Stimulated activated CD4-positive, alpha-beta T cell treated with anti-CD3 and anti-CD28 coated beads, Interleukin-1b, Interleukin-23, amount 100 ng/mL, for 1 hour (primary cell): ENCODE results near the gene IGDCC3.
A peak's percentile ranks its signal among the peaks of the same experiment; 100 is the strongest.
"Not testable (repeated sequence)": the region's sequence is repeated elsewhere in the genome, so short reads cannot be mapped to it uniquely, and the experiment has no call there.

Experiments
- DNase-seq, 2 donors: peaks; one replicate each; pipeline ENCODE4 v3.0.0-alpha.2; 2020; ENCODE audit warnings: low read depth in 2 of 2

The IGDCC3 gene

GRCh38 chr15:65406424-65407000 is 28.7 kb upstream of the IGDCC3 start:
- no peak for DNase-seq

DNA sequence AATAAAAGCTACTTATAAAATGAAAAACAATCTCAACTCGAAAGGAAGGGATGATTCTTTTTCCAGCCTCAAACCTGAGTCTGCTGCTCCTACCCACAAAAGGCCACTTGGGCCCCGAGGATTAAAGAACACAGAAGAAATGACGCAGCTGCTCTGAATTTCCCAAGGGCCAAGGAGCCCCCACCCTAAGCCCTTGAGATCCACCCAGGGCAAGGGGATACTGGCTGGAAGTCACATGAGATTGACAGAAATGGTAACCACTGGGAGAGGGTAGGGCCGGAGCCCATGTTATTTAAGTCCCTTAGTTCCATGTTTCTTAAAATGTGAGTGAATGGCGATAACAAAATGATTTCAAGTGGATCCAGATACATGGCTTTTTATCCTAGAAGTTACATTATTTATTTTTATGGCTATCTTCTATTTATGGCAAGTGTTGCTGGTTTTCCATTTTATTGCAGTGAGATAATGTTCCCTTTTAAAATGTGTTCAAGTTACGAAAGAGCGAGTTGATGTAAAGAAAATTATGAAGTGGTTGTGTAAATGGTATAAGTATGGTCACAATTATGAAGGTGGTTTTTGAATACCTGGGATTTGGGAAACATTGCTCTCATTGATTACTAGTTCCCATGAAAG is 28.1 kb upstream of the IGDCC3 start:
- no peak for DNase-seq

- DNase-seq, result no peak
Observed at GRCh38 chr15:65404186-65404872, 26.5 kb upstream of the IGDCC3 start.

DNA sequence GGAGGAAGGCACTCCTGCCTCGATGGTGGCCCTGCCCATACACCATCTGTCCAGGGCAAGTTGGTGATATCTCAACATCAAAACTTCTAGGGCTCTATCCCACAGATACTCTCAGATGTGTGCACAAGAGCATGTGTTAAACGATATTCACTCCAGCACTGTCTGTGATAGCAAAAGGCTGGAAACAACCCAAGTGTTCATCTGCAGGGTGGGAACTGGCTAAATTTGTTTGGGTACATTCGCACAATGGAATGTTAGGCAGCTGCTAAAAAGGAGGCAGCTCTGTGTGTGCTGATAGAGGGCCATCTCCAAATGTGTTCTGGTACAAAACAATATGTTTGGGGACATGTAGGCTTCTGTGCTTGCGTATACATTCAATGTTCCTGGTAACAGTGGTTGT is 25.2 kb upstream of the IGDCC3 start:
- DNase-seq, result no peak

- DNase-seq, result no peak
Observed at GRCh38 chr15:65401611-65402240, 23.9 kb upstream of the IGDCC3 start.

DNA sequence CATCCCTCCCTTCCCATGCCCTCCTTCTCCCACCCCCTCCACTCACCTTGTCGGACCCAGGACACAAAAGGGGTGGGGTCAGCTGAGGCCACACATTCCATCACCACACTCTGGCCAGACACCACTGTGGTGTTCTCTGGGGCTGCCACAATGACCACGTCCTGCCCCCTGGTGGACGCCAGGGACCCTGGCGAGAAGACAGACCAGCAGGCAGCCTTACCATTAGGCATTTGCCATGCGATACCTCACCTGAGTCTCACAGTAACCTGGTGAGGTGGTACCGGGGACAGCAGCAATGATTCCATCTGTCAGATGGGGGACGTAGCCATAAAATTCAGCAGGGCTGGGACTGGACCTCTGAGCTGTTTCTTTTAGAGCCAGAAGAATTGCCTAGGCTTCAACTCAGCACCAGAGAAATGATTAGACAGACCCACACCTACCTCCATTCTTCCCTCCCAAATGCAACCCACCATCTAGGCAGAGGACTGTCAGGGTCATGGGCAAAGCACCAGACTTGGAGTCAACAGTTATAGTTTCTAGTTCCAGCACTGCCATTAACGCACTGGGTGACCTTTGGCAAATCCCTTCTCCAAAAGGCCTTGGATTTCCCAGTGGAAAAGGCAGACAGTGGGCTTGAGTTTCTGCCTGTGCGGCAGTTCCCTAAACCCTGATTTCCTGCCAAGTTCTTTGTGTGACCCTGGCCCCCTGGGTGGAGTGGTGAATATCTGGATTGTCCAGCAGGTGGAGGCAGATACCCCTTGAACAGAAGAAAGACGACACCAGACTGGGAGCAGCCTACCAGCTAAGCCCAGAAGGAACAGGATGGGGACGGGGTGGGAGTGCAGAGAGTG is 23.2 kb upstream of the IGDCC3 start:
- DNase-seq, result peak in 1 of 2 donors; percentile 19

DNA sequence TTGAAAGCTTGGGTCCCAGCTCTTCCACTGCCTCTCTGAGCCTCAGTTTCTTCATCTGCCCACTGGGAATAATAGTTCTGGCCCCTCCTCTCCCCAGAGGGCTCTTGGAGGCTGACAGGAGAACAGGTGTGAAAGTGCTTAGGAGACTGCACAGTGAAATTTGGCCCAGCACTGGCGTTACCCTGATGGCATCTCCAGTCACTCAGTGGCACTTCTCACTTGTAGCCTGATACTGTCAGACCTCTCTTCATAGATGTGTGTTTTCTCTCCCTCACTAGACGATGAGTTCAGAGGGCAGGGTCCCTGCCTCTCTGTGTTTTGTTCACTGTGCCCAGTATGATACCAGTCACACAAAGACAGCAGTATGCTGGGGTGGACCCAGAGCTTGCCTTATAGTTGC is 22.2 kb upstream of the IGDCC3 start:
- DNase-seq, result no peak

GRCh38 chr15:65399001-65399706 is 21.4 kb upstream of the IGDCC3 start:
- no peak for DNase-seq

DNA sequence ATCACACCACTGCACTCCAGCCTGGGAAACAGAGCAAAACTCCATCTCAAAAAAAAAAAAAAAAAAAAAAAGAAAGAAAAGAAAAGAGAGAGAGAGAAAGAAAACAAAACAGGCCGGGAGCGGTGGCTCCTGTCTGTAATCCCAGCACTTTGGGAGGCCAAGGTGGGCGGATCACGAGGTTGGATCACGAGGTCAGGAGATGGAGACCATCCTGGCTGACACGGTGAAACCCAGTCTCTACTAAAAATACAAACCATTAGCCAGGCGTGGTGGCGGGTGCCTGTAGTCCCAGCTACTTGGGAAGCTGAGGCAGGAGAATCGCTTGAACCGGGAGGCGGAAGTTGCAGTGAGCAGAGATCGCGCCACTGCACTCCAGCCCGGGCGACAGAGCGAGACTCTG is 20.7 kb upstream of the IGDCC3 start:
- DNase-seq, result not testable (repeated sequence)

- DNase-seq, result no peak
Observed at GRCh38 chr15:65396965-65397317, 19.1 kb upstream of the IGDCC3 start.

GRCh38 chr15:65396283-65396964 is 18.6 kb upstream of the IGDCC3 start:
- DNase-seq, result no peak

DNA sequence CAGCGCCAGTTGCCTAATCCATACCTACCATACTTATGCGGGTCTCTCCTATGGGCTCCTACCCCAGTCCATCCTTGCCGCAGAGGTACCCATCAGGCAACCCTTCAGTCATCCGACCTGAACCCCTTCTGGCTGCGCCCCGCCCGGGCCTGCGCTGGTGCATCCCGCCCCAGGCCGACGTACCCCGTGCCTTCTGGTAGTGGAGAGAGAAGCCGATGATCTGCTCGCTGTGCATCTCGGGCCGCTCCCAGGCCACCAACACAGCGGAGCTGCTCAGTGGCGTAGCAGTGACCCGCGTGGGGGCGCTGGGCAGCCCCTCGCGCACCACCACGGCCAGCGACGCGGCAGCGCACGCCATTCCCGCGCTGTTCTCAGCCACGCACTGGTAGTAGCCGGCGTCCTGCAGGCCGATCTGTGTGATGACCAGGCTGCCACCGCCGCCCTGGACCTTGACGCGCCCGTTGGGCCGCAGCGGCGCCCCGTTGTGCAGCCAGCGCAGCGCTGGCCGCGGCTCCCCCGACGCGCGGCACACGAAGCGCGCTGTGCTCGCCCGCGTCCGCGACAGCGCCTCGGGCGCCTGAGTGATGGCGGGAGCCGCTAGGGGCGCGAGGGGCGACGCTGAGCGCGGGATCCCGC is 17.9 kb upstream of the IGDCC3 start:
- no peak for DNase-seq

DNA sequence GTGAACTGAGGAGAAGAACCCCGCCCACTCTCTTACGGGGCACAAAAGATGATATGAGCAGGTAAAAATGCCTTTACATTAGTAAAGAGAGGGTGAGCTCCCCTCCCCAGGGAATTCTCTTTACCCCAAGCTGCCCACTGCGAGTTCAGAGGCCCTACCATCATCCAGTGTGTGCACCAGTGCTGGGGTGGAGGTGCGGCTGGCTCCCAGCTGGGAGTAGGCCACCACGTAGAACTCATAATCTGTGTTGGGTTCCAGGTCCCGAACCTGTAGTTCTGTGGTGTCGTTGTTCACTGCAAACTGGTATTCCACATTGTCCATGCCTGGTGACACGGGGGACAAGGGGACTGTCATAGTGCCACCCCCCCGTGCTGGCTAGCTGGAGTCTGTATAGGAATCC is 17.1 kb upstream of the IGDCC3 start:
- DNase-seq, result no peak

GRCh38 chr15:65394280-65394789 is 16.5 kb upstream of the IGDCC3 start:
- no peak for DNase-seq

GRCh38 chr15:65393557-65393956 is 15.8 kb upstream of the IGDCC3 start:
- no peak for DNase-seq

DNA sequence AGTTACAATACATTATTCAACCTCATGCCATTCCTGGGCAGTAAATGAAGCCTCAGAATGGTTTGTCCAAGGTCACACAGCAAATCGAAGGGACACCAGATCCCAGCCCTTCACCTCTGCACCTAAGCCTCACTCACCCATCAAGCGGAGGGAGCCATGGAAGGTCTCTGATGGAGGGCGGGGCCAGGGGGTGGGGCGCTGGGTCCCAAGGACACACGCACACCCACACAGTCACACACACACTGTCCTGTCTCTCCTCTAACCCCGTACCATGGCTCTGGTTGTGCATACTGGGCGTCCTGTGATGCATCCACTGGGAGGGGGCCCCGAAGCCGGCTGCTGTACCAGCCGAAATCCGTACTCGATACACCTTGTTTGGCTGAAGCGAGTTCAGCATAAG is 15.3 kb upstream of the IGDCC3 start:
- DNase-seq, result no peak

DNA sequence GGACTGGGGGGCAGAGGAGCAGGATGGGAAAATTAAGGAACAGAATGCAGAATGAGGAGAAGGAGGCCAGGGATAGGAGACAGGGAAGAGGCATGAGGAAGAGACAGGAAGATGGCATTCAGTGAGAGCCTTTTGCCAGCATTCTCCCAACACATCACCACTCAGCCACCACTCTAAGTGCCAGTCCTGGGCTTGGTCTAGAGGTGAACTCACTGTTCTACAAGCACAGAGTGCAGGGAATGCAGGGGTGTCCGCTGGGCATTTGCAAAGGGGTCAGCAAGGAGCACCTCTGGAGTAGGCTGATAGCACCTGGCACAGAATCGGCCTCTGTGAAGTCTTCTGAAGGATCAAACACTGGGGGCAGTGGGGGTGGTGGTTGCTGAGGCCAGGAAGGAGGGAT is 14.6 kb upstream of the IGDCC3 start:
- DNase-seq, result no peak

DNA sequence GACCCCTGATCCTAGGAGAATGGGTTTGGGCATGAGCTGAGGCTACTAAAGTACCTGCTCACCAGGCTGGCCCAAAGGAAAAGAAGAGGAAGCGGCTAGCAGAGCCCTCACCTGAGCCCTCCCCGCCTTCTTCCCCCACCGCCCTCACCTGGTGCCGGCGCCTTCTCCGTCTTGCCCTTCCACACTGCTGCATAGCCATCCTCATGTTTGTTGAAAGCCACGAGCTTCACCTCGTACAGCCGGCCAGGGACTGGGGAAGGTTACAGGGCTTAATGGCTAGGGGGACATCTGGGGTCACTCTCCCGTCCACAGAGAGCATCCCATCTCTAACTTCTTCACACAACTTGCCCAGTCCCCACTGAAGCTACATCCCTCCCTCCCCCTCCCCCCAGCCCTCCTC is 13.9 kb upstream of the IGDCC3 start:
- DNase-seq, result no peak

DNA sequence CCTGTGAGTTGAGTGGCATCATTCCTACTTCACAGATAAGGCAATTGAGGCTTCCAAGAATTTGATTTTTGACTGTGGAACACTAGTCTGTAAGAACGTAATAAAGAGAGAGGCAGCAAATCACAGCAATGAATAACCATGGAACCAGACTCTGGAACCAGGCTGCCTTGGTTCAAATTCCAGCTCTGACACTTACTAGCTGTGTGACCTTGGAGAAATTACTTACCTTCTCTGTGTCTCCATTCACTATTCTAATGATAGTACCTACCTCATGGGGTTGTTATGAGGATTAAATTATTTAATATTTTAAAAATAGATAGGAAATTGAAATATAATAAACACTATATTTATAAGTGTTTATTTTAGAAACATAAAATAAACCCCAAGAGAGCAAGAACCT is 12.6 kb upstream of the IGDCC3 start:
- DNase-seq, result no peak

DNA sequence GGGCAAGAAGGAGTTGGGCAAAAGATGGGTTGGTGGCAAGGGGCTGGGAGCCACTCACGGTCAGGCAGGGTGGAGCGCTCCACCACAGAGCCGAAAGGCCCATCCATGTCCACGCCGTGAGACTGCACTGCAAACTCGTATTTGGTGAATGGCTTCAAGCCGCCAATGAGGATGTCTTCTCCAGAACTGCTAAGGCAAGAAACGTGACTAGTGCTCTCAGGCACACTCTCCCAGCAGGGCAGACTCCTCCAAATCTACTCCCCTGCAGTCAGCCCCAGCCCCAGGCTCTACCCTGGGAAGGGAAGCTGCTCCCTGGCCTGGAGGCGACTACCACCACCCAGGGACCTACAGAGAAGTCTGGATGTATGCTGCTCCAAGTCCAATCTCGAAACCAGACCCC is 11.4 kb upstream of the IGDCC3 start:
- DNase-seq, result no peak
